Stimulated activated CD8-positive, alpha-beta memory T cell treated with anti-CD3 and anti-CD28 coated beads, Interleukin-7, amount 100 ng/mL, for 48 hours (primary cell): ENCODE results near the gene TK1.

Experiments
- DNase-seq, 2 donors: peaks; one replicate each; pipeline ENCODE4 v3.0.0-alpha.2; 2020; ENCODE audit warnings: low read depth in 1 of 2; ENCODE audit errors: extremely low read depth in 1 of 2

TK1 gene

DNA sequence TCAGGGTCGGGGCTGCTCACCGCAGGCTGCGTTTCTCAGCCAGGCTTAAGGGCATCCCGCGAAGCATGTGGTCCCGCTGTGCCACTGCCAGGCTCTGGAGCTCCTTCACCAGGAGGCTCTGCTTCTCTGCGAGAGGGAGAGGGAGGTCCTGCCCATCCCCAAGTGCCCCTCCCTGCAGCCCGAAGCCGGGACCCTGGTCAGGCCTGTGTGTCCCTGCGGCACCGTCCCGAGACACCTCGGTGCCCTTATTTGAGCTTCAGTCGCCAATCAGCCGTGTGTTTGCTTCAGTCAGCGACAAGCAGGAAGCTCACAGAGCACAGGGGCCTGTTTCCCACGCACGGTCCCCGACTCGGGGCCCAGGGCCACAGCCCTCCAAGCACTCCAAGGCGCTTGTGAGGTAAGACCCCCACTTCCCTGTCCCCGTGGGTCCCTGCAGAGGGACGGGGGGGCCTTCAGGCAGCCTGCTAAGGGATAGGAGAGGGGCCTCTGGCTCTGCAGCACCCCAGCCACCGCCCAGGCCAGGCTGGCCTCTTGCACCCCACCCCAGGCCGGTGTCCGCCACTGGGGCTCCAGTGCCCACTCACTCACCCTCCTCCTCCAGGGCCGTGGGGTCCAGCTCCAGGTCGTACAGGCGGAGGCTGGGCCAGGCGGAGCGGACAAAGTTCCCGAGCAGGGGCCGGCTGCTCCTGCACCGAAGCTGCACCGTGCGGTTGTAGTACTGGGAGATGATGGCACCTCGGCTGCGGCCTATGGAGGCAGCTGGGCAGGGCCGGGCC is 61.5 kb downstream of the TK1 start:
- no peak for DNase-seq

DNA sequence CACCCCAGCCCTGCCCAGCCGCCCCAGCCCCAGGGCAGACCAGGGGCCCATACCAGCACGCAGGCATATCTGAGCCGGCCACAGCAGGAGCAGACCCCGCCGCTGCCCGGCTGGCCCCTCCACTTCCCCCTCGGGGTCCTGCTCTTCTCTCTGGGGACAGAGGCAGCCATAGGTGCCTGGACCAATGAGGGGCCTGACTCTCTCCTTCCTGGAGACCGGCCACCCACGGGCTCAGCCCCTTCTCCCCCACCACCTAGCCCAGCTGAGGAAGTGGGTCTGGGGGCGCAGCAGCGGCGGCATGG is 62.1 kb downstream of the TK1 start:
- DNase-seq = no peak
